Loucy (cell line): ENCODE measurements around the gene ZNF74.

Experiments used
- EZH2phosphoT487 ChIP-seq: fragments of 200-600 bp; IDR thresholded peaks from 2 replicates; pipeline ENCODE4 v1.6.1; 2018; ENCODE audit warnings: antibody characterized with exemption, mild to moderate bottlenecking, moderate library complexity, borderline replicate concordance
- TF ChIP-seq, protein P1 (sequence below): fragments of 200-600 bp; sonication (generic); conservative IDR thresholded peaks from 2 replicates; pipeline ENCODE4 v1.5.1; 2014; ENCODE audit warnings: mild to moderate bottlenecking, antibody characterized with exemption, low read length

DNA sequence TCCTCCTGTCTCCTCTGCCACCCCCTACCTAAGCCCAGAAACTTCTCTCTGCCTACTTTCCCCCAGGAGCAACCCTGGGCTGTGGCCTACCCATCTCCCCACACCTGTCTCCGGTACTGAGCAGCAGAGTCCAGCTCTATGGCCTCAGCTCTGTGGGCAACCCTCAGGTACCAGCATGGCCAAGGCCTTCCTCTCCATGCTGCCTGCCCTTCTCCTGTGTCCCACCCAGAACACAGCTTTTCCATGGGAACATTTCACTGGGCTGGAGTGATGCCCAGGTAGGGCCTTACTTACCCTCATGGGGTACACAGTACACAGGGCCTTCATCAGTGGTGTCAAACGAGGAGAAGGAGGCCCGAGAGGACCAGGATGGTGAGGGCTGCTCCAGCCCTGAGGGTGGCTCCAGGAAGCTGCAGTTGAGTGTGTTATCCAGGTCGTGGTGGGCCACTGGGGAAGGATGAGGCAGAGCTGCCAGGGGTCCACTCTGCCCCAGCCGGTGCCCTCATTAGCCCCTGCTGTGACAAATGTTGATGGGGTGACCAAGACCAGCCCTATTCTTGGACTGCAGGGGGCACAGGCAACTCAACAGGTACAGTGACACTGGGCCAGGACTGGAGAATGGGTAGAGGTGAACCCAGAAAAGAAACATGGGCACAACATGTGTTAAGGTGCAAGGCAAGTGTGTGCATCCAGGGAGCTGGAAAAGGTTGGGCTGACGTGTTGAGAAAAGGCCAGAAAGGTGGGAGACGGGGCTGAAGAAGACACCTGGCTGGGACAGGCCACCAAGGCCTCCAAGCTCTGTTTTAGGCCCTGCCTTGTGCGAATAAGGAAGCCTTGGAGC, 33.4 kb downstream of the ZNF74 start:
- TF ChIP-seq, protein P1, sequence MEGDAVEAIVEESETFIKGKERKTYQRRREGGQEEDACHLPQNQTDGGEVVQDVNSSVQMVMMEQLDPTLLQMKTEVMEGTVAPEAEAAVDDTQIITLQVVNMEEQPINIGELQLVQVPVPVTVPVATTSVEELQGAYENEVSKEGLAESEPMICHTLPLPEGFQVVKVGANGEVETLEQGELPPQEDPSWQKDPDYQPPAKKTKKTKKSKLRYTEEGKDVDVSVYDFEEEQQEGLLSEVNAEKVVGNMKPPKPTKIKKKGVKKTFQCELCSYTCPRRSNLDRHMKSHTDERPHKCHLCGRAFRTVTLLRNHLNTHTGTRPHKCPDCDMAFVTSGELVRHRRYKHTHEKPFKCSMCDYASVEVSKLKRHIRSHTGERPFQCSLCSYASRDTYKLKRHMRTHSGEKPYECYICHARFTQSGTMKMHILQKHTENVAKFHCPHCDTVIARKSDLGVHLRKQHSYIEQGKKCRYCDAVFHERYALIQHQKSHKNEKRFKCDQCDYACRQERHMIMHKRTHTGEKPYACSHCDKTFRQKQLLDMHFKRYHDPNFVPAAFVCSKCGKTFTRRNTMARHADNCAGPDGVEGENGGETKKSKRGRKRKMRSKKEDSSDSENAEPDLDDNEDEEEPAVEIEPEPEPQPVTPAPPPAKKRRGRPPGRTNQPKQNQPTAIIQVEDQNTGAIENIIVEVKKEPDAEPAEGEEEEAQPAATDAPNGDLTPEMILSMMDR: no peak
- no peak for TF ChIP-seq EZH2phosphoT487
